Epidermal melanocyte (primary cell): ENCODE measurements around the gene NRSN2.
"Not testable (repeated sequence)": the region's sequence is repeated elsewhere in the genome, so short reads cannot be mapped to it uniquely, and the experiment has no call there.

Experiments
- DNase-seq: peaks from one replicate; pipeline ENCODE4 v3.0.0; 2011; ENCODE audit warnings: low spot score; ENCODE audit not compliant: insufficient read length

Gene NRSN2

DNA sequence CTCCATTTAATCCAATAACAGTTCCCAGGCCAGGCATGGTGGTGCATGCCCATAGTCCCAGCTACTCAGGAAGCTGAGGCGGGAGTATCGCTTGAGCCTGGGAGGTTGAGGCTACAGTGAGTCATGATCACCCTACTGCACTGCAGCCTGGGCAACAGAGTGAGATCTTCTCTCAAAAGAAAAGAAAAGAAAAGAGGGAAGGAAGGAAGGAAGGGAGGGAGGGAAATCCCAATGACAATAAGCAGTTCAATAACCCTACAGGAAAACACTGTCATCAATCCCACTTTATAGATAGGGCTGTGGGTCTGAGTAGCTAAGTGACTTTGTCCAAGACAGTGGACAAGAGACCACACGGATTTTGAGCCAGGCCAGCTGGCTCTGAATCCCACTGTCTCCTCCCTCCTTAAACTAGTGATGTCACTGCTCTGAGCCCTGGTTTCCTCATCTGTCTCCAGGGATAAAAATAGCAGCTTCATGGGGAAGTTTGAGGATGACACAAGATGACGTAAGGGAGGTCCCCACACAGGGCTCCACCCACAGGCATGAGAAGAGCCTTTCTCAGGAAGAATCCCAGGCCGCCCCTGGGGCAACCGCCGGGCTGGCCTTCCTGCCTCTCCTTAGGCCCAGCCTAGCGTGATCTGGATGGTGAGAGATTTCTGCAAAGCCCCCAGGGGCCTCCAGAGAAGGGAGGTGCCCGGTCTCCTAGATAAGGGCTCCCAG, 26.4 kb downstream of the NRSN2 start:
- DNase-seq, result peak; percentile 38

GRCh38 chr20:375265-375889, 28.5 kb downstream of the NRSN2 start:
- no peak for DNase-seq

DNA sequence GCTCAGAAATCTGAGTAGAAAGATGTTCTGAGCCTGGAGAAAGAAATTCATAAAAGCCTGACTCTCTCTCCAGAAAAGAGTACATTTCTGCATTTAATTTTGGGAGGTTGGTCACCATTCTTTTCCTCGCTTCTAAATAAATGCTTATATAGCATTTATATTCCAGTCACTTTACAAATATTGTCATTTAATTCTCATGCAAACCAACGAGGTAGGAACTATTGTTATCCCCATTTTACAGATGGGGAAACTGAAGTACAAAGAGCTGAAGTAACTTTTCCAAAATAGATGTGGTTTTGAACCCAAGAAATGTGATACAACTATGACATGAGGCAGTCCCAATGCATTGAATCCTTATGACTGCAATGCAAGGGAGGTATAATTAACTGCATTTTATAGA, 29.2 kb downstream of the NRSN2 start:
- DNase-seq, result no peak

DNA sequence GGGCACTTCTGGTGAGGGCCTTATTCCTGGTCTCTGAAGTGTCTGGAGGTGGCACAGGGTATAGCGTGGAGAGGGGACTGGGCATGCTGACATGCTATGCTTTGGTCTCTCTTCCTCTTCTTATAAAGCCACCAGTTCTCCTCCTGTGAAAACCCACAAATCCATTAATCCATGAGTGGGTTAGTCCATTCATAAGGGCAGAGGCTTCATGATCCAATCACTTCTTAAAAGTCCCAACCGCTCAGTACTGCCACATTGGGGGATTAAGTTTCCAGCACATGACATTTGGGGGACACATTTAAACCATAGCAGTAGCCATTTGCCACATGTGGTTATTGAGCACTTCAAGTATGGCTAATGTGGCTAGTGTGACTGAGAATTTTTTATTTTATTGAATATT, 29.8 kb downstream of the NRSN2 start:
- DNase-seq, result no peak

GRCh38 chr20:377578-377977, 30.7 kb downstream of the NRSN2 start:
- not testable (repeated sequence) for DNase-seq

DNA sequence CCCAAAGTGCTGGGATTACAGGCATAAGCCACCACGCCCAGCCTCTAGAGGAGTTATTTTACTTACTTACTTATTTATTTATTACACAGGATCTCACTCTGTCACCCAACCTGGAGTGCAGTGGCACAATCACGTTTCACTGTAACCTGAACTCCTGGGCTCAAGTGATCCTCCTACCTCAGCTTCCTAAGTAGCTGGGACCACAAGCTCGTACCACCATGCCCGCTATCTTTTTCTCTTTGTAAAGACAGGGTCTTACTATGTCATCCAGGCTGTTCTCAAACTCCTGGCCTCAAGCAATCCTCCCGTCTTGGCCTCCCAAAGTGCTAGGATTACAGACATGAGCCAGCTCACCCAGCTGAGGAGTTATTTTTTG, 32.0 kb downstream of the NRSN2 start:
- DNase-seq, result no peak

DNA sequence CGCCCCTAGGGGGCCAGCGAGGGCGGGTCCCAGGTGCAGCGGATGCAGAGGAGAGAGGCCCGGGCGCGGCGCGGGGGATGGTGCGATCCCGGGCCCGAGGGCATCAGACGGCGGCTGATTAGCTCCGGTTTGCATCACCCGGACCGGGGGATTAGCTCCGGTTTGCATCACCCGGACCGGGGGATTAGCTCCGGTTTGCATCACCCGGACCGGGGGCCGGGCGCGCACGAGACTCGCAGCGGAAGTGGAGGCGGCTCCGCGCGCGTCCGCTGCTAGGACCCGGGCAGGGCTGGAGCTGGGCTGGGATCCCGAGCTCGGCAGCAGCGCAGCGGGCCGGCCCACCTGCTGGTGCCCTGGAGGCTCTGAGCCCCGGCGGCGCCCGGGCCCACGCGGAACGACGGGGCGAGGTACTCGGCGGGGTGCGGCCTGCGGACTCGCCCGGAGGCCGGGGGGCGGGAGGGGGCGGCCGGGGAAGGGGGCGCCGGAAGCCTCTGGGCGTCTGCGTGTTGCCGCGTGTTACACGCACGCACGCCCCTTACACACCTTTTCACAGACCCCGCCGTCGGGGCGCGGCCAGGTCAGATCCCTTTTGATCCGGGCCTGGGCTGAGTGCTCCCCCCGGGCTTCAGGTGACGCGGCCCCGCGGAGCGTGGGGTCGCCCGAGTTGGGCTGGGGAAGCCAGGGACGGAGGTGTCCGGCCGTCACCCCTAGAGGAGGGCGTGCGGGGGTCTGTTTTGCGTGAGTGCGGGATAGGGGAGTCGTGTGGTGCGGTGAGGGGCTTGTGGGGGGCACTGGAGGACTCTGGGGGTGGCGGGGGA, 34.1 kb downstream of the NRSN2 start:
- DNase-seq, result peak; percentile 37

- peak; percentile 44 for DNase-seq
Observed at GRCh38 chr20:381581-382290, 34.8 kb downstream of the NRSN2 start.

GRCh38 chr20:382291-383115, 35.6 kb downstream of the NRSN2 start:
- DNase-seq, result no peak

- no peak for DNase-seq
Observed at GRCh38 chr20:383889-384288, 37.0 kb downstream of the NRSN2 start.

GRCh38 chr20:384723-385122, 37.8 kb downstream of the NRSN2 start:
- DNase-seq, result no peak

DNA sequence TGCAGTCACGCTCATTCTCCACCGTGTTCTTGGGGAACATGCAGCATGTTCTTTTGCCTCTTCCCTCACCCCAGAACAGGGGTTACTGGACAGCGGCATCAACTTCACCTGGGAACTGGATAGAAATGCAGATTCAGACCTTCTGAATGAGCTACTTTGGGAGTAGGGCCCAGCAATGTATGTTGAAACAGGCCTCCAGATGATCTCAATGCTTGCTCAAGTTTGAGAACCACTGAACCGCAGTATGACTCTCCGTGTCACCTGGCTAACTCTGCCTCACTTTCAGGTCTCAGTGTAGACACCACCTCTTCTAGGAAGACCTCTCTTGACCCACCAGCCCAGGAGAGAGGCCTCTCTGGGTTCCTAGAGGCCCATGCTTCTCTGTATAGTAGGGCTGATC, 38.5 kb downstream of the NRSN2 start:
- no peak for DNase-seq

- DNase-seq, result not testable (repeated sequence)
Observed at GRCh38 chr20:386634-387033, 39.7 kb downstream of the NRSN2 start.

DNA sequence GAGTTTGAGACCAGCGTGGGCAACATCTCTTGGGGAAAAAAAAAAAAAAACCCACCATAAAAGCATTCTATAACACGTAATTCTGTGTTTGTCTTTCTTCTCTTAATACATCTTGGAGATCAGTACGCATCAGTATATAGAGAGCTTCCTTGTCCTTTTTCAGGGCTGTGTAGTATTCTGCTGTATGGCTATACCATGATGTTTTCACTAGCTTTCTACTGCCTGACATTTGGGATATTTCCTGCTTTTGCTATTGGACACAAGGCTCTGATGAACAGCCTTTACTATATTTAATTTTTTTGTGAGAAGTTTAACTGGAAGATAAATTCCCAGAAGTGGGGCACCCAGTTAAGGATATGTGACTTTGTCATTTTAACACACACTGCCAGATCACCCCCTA, 40.6 kb downstream of the NRSN2 start:
- DNase-seq, result no peak

DNA sequence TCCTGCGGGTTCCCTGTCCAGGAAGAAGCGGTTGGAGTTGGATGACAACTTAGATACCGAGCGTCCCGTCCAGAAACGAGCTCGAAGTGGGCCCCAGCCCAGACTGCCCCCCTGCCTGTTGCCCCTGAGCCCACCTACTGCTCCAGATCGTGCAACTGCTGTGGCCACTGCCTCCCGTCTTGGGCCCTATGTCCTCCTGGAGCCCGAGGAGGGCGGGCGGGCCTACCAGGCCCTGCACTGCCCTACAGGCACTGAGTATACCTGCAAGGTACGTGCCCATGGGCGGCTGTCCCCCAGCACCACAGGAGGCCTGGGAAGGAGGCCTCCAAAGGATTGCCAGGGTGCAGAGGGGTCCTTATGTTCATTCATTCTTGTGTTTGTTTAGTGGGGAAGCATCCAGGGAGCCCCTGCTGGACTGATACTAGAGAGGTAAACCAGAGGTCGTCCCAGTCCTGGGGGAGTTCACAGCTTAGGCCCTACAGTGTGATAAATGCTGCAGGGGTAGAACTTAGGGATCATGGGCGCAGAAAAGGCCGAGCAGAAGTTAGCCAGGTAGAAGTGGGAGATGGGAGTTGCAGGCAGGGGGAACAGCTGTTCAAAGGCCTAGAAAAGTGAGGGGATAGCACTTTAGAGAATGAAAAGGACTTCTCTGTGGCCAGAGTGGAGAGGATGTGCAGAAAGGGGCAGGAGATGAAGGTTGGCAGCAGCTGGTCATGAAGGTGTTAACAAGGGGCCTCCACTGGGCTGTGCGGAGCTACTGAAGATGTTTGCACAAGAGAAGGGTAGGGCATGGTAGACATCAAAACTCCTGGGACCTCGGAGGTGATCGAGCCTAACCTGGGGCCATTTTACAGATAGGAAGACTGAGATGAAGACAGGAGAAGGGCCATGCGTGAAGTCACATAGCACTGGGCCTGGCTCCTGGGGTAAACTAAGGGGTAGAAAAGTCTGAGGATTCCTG, 41.4 kb downstream of the NRSN2 start:
- DNase-seq, result no peak

DNA sequence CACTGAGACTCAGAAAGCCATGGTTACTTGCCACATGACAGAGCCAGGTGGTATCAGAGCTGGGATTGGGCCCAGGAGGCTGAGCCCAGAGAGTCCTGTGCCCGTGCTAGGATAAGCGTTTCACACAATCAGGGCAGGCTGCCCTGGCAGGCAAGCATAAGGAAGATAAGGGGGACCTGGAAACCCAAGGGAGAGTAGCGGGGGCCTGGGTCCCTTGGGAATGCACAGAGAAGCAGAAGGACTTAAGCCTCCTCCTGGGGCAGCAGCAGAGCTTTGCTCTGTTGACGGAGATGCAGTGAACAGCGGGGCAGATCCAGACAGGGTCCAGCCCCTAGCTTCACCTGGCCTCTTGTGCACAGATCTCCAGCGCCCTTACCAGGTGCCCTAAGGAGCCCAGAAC, 42.3 kb downstream of the NRSN2 start:
- no peak for DNase-seq

GRCh38 chr20:391041-391711, 44.3 kb downstream of the NRSN2 start:
- DNase-seq, result no peak

DNA sequence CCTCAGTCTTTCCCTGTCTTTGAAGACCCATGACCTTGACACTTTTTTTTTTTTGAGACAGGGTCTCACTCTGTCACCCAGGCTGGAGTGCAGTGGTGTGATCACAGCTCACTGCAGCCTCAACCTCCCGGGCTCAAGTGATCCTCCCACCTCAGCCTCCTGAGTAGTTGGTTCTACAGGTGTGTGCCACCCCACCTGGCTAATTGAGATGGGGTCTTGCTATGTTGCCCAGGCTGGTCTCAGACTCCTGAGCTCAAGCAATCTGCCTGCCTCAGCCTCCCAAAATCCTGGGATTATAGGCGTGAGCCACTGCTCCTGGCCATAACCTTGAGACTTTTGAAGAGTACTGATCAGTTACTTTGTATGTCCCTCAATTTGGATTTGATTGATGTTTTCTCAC, 46.4 kb downstream of the NRSN2 start:
- DNase-seq, result not testable (repeated sequence)

DNA sequence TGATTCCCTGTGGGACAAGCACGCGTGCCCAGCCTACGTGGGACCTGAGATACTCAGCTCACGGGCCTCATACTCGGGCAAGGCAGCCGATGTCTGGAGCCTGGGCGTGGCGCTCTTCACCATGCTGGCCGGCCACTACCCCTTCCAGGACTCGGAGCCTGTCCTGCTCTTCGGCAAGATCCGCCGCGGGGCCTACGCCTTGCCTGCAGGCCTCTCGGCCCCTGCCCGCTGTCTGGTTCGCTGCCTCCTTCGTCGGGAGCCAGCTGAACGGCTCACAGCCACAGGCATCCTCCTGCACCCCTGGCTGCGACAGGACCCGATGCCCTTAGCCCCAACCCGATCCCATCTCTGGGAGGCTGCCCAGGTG, 49.3 kb downstream of the NRSN2 start:
- DNase-seq, result no peak
